H1 (cell line): ENCODE results near the gene TEX47. TPM values are rescaled to one million over a fixed set of nuclear protein-coding genes. Genes with fewer than 3 reads are reported as not detected.

Experiments
- CTCF ChIA-PET: fragments of 300-600 bp; sonication (Branson Sonifier 250); formaldehyde crosslinking; loops from one replicate; lab custom pipeline; 2021; ENCODE audit not compliant: partially characterized antibody; lab: Charles Lee
- POLR2A ChIA-PET: fragments of 300-600 bp; sonication (Branson Sonifier 250); formaldehyde crosslinking; loops from one replicate; lab custom pipeline; 2021; ENCODE audit warnings: inconsistent platforms; ENCODE audit not compliant: partially characterized antibody; lab: Charles Lee
- DNase-seq, 2 experiments: peaks; one replicate each; pipeline versions ENCODE4 v3.0.0 to v3.0.0-alpha.2; 2010 to 2022; ENCODE audit warnings: low spot score in 2 of 2, low read depth in 1 of 2, mixed read lengths in 1 of 2
- FAIRE-seq: peaks from 2 replicates; lab custom pipeline; 2011; peaks lifted over from hg19 to GRCh38; lab: Jason Lieb, UNC
- H2AFZ ChIP-seq: 2 replicates; pipeline ENCODE4 v1.8.1; 2012; ENCODE audit warnings: low read length, inconsistent platforms
- H2AK5ac ChIP-seq: 2 replicates; pipeline ENCODE4 v1.6.1; 2013; ENCODE audit warnings: low read depth, low read length
- H2BK120ac ChIP-seq: replicated peaks from 2 replicates; pipeline ENCODE3; 2013; ENCODE audit warnings: low read depth, low read length, inconsistent platforms
- H2BK12ac ChIP-seq: 2 replicates; pipeline ENCODE4 v1.6.1; 2013; ENCODE audit warnings: low read depth, low read length
- H2BK15ac ChIP-seq: 2 replicates; pipeline ENCODE4 v1.6.1; 2013; ENCODE audit warnings: low read length
- H2BK20ac ChIP-seq: 2 replicates; pipeline ENCODE4 v1.6.1; 2013; ENCODE audit warnings: low read length
- H2BK5ac ChIP-seq: 2 replicates; pipeline ENCODE4 v1.6.1; 2013; ENCODE audit warnings: low read depth, low read length
- H3K14ac ChIP-seq: 2 replicates; pipeline ENCODE4 v1.6.1; 2013; ENCODE audit warnings: inconsistent platforms; ENCODE audit not compliant: insufficient read length
- H3K18ac ChIP-seq: 2 replicates; pipeline ENCODE4 v1.6.1; 2013; ENCODE audit warnings: low read length; ENCODE audit errors: extremely low read depth
- H3K23ac ChIP-seq: 2 replicates; pipeline ENCODE4 v1.6.1; 2013; ENCODE audit warnings: inconsistent platforms; ENCODE audit not compliant: insufficient read length
- H3K23me2 ChIP-seq: 2 replicates; pipeline ENCODE4 v1.6.1; 2013; ENCODE audit warnings: low read depth, low read length
- H3K27ac ChIP-seq: 2 replicates; pipeline ENCODE4 v1.6.1; 2011; ENCODE audit warnings: low read depth, low read length, inconsistent platforms
- H3K27me3 ChIP-seq, 4 experiments: replicated peaks in 1 of 4; 1 replicate in 1 of 4; 2 replicates in 3 of 4; pipeline versions ENCODE4 v1.6.1 to v1.8.1; 2011 to 2013; ENCODE audit warnings: low read length in 3 of 4, mild to moderate bottlenecking in 3 of 4, inconsistent platforms in 2 of 4, mixed read lengths in 2 of 4, moderate library complexity in 1 of 4; ENCODE audit not compliant: control insufficient read depth in 3 of 4, insufficient read depth in 3 of 4; ENCODE audit errors: extremely low read depth in 1 of 4
- H3K36me3 ChIP-seq, 4 experiments: 2 replicates each; pipeline versions ENCODE4 v1.6.1 to v1.8.1; 2011 to 2013; ENCODE audit warnings: mild to moderate bottlenecking in 4 of 4, low read length in 3 of 4, moderate library complexity in 2 of 4, control low read depth in 1 of 4, inconsistent platforms in 1 of 4; ENCODE audit not compliant: insufficient read depth in 4 of 4, control insufficient read depth in 2 of 4
- H3K4ac ChIP-seq: replicated peaks from 2 replicates; pipeline ENCODE3; 2013; ENCODE audit warnings: low read length, low read depth, mixed read lengths, inconsistent platforms; ENCODE audit not compliant: insufficient read length
- H3K4me1 ChIP-seq, 4 experiments: replicated peaks in 1 of 4; 1 replicate in 1 of 4; 2 replicates in 3 of 4; pipeline versions ENCODE4 v1.6.1 to v1.8.1; 2011 to 2013; ENCODE audit warnings: low read length in 3 of 4, inconsistent platforms in 2 of 4, mixed read lengths in 1 of 4; ENCODE audit not compliant: insufficient read depth in 4 of 4, control insufficient read depth in 3 of 4
- H3K4me2 ChIP-seq, 2 experiments: 2 replicates each; pipeline versions ENCODE4 v1.6.1 to v1.8.1; 2011 to 2013; ENCODE audit warnings: low read depth in 2 of 2, low read length in 2 of 2, control low read depth in 1 of 2, inconsistent platforms in 1 of 2, mild to moderate bottlenecking in 1 of 2; ENCODE audit not compliant: insufficient read depth in 1 of 2
- H3K4me3 ChIP-seq, 4 experiments: fragments of 200-600, 300-600 bp in 1 of 4; sonication (generic), shearing (Covaris generic), sonication (Bioruptor Twin) in 1 of 4; 2 replicates each; pipeline versions ENCODE4 v1.5.1 to v1.8.1; 2011 to 2016; ENCODE audit warnings: low read length in 4 of 4, low read depth in 3 of 4, control low read depth in 2 of 4, inconsistent platforms in 2 of 4, mild to moderate bottlenecking in 2 of 4, mixed read lengths in 1 of 4, moderate library complexity in 1 of 4; ENCODE audit not compliant: insufficient read depth in 2 of 4; ENCODE audit errors: extremely low read depth in 1 of 4
- H3K56ac ChIP-seq: replicated peaks from 2 replicates; pipeline ENCODE3; 2013; ENCODE audit warnings: low read depth, mild to moderate bottlenecking, mixed read lengths, low read length, inconsistent platforms; ENCODE audit not compliant: insufficient read length
- H3K79me1 ChIP-seq: 2 replicates; pipeline ENCODE4 v1.6.1; 2013; ENCODE audit warnings: low read depth, low read length, control low read depth
- H3K79me2 ChIP-seq, 2 experiments: 2 replicates each; pipeline versions ENCODE4 v1.6.1 to v1.8.1; 2012 to 2013; ENCODE audit warnings: low read length in 2 of 2, mild to moderate bottlenecking in 2 of 2, inconsistent platforms in 1 of 2; ENCODE audit not compliant: insufficient read depth in 2 of 2, control insufficient read depth in 1 of 2
- H3K9ac ChIP-seq, 4 experiments: replicated peaks in 1 of 4; 1 replicate in 1 of 4; 2 replicates in 3 of 4; pipeline versions ENCODE4 v1.6.1 to v1.8.1; 2011 to 2013; ENCODE audit warnings: low read depth in 3 of 4, low read length in 3 of 4, control low read depth in 2 of 4, mild to moderate bottlenecking in 2 of 4, moderate library complexity in 2 of 4, inconsistent platforms in 1 of 4; ENCODE audit errors: extremely low read depth in 1 of 4
- H3K9me3 ChIP-seq, 2 experiments: 2 replicates each; pipeline versions ENCODE4 v1.6.1 to v1.8.1; 2012 to 2013; ENCODE audit warnings: mild to moderate bottlenecking in 2 of 2, moderate library complexity in 2 of 2, control low read depth in 1 of 2, inconsistent platforms in 1 of 2, low read depth in 1 of 2, low read length in 1 of 2, mixed read lengths in 1 of 2; ENCODE audit not compliant: insufficient read depth in 2 of 2
- H4K20me1 ChIP-seq, 2 experiments: replicated peaks in 1 of 2; 2 replicates each; pipeline versions ENCODE3 to v1.8.1; 2011 to 2013; ENCODE audit warnings: inconsistent platforms in 2 of 2, low read length in 2 of 2, mild to moderate bottlenecking in 1 of 2; ENCODE audit not compliant: insufficient read depth in 2 of 2, control insufficient read depth in 1 of 2
- H4K5ac ChIP-seq: 2 replicates; pipeline ENCODE4 v1.6.1; 2013; ENCODE audit warnings: low read length, low read depth, mixed read lengths, inconsistent platforms; ENCODE audit not compliant: insufficient read length
- H4K8ac ChIP-seq: 2 replicates; pipeline ENCODE4 v1.8.0; 2013; ENCODE audit warnings: mild to moderate bottlenecking, moderate library complexity, low read length, inconsistent platforms; ENCODE audit not compliant: insufficient read depth; ENCODE audit errors: extremely low read depth
- H4K91ac ChIP-seq: replicated peaks from 2 replicates; pipeline ENCODE3; 2013; ENCODE audit warnings: low read length, mixed read lengths, inconsistent platforms; ENCODE audit not compliant: insufficient read length
- BCL11A ChIP-seq, 2 experiments: IDR thresholded peaks; one replicate each; pipeline ENCODE4 v1.6.1; 2011; ENCODE audit warnings: low read depth in 2 of 2, low read length in 2 of 2, mild to moderate bottlenecking in 2 of 2
- CHD2 ChIP-seq: IDR thresholded peaks from 2 replicates; pipeline ENCODE4 v1.6.1; 2012; ENCODE audit warnings: low read length, improper control_type of control experiment
- CTBP2 ChIP-seq: IDR thresholded peaks from 2 replicates; pipeline ENCODE4 v1.7.0; 2011; ENCODE audit warnings: borderline replicate concordance, mild to moderate bottlenecking, moderate library complexity, mixed read lengths, low read length; ENCODE audit not compliant: insufficient read depth, insufficient read length
- KDM5A ChIP-seq: fragments of 200-600 bp; IDR thresholded peaks from 2 replicates; pipeline ENCODE4 v1.7.1; 2012; ENCODE audit warnings: mild to moderate bottlenecking, low read length, inconsistent platforms, mixed read lengths
- MAFK ChIP-seq: IDR thresholded peaks from 2 replicates; pipeline ENCODE4 v1.6.1; 2012; ENCODE audit warnings: low read depth, mild to moderate bottlenecking, improper control_type of control experiment, low read length
- PHF8 ChIP-seq: fragments of 200-600 bp; sonication (generic); conservative IDR thresholded peaks from 2 replicates; pipeline ENCODE4 v1.7.1; 2012; ENCODE audit warnings: low read depth, mild to moderate bottlenecking, inconsistent platforms, low read length, moderate library complexity
- RAD21 ChIP-seq, 2 experiments: IDR thresholded peaks in 1 of 2; conservative IDR thresholded peaks in 1 of 2; 2 replicates each; pipeline ENCODE4 v1.6.1; 2011; ENCODE audit warnings: low read depth in 2 of 2, low read length in 2 of 2, improper control_type of control experiment in 1 of 2, inconsistent platforms in 1 of 2, mild to moderate bottlenecking in 1 of 2, moderate library complexity in 1 of 2
- RBBP5 ChIP-seq: IDR thresholded peaks from 2 replicates; pipeline ENCODE4 v1.7.1; 2012; ENCODE audit warnings: low read depth, mild to moderate bottlenecking, inconsistent platforms, low read length, moderate library complexity, borderline replicate concordance
- RFX5 ChIP-seq: IDR thresholded peaks from 2 replicates; pipeline ENCODE4 v1.6.1; 2011; ENCODE audit warnings: low read depth, low read length, improper control_type of control experiment, borderline replicate concordance
- SIRT6 ChIP-seq: IDR thresholded peaks from one replicate; pipeline ENCODE4 v1.7.1; 2012; ENCODE audit warnings: low read length, inconsistent platforms
- SP2 ChIP-seq: IDR thresholded peaks from 2 replicates; pipeline ENCODE4 v1.6.1; 2012; ENCODE audit warnings: mild to moderate bottlenecking, low read length, inconsistent platforms
- SRF ChIP-seq: IDR thresholded peaks from 2 replicates; pipeline ENCODE4 v1.6.1; 2011; ENCODE audit warnings: mild to moderate bottlenecking, low read depth, low read length, moderate library complexity
- TAF1 ChIP-seq: IDR thresholded peaks from 2 replicates; pipeline ENCODE4 v1.6.1; 2011; ENCODE audit warnings: mild to moderate bottlenecking, low read depth, low read length
- YY1 ChIP-seq: IDR thresholded peaks from 2 replicates; pipeline ENCODE4 v1.6.1; 2011; ENCODE audit warnings: low read depth, mild to moderate bottlenecking, low read length
- WGBS, 2 experiments: shearing (Covaris generic) in 1 of 2; methylation state at CpG; one replicate each; pipeline versions ENCODE4 v1.1.6 to v1.1.7; 2013 to 2015; ENCODE audit warnings: low lambda C conversion rate in 2 of 2, mixed read lengths in 2 of 2, inconsistent platforms in 1 of 2, low coverage in 1 of 2, missing lambda C conversion rate in 1 of 2; ENCODE audit not compliant: insufficient replicate concordance in 2 of 2, insufficient coverage in 1 of 2, insufficient read length in 1 of 2; ENCODE audit errors: extremely low coverage in 1 of 2, missing lambda C conversion rate in 1 of 2; 5-methylcytosine and 5-hydroxymethylcytosine counted together
- polyA plus RNA-seq, 7 experiments: library from polyadenylated mRNA; depleted of rRNA in 3 of 7; stranded (reverse) in 5 of 7; unstranded in 2 of 7; fragments of >200 nt in 5 of 7; fragments of 200-250 nt in 2 of 7; gene quantifications; 1 replicate in 5 of 7; 2 replicates in 1 of 7; 4 replicates in 1 of 7; pipeline versions ENCODE4 v1.2.1 to v1.2.3, GENCODE V29; 2011 to 2013; ENCODE audit warnings: missing spikeins in 2 of 7, mixed read lengths in 2 of 7
- total RNA-seq: library from RNA; stranded (reverse); fragmentation: NEBNext Ultra II Directional; extraction: Animal tissue kit (Norgen Biotek cat#: 25700); gene quantifications from 2 replicates; pipeline ENCODE4 v1.2.1, GENCODE V29; 2021

TEX47 gene
- total and polyA plus RNA-seq, 2 of the 8 experiments (the other 6 are each of a cell fraction or from before 2014, with no cell fraction given) = not detected

DNA sequence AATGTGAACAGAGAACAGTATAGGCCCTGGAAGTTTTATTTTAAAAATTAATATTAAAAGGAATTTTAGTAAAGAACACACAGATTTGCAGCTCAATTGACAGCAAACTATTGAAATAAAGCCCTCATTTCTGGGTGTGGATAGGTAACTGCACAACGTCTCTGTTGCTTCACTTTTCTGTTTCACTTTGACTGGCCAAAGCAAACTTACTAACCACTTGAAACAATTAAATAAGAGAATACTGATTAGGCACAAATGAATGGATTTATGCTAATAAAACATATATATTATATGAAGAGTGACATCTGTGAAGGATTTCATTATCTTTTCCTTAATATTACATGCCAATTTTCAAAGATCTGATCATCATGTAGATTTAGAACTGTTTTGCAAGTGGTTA, 24.1 kb downstream of the TEX47 start:
- no peaks in the 10 kb centered on the region for H3K36me3 ChIP-seq
- no peak overlapping the region for H4K5ac ChIP-seq
- H2BK120ac ChIP-seq = no peak overlapping the region
- H3K4me2 ChIP-seq = no peak overlapping the region
- H2AK5ac ChIP-seq = no peak overlapping the region
- no peak overlapping the region for H3K23ac ChIP-seq
- H2BK5ac ChIP-seq = no peak overlapping the region
- no peak overlapping the region for H3K4me3 ChIP-seq
- no peak overlapping the region for H3K9ac ChIP-seq
- H2BK15ac ChIP-seq = no peak overlapping the region
- H3K4me1 ChIP-seq = no peaks in the 10 kb centered on the region
- no peak overlapping the region for H3K27ac ChIP-seq
- H3K4ac ChIP-seq = no peak overlapping the region
- WGBS, 2 experiments = 83% methylated on average over 1 of the region's 1 CpG; no CpG with 5 or more reads in 1 of the 2 experiments
- H3K23me2 ChIP-seq = no peaks in the 10 kb centered on the region
- H4K91ac ChIP-seq = no peak overlapping the region
- H2BK12ac ChIP-seq = no peak overlapping the region
- H3K56ac ChIP-seq = no peak overlapping the region
- FAIRE-seq (no peak), DNase-seq (no peak)
- H3K9me3 ChIP-seq = no peaks in the 10 kb centered on the region
- H3K18ac ChIP-seq = no peak overlapping the region
- no peak overlapping the region for H2AFZ ChIP-seq
- ChIA-PET CTCF (no interaction called here), POLR2A (no interaction called here)
- H3K27me3 ChIP-seq = no peaks in the 10 kb centered on the region
- H3K79me2 ChIP-seq = no peaks in the 10 kb centered on the region
- H4K8ac ChIP-seq = no peak overlapping the region
- H3K14ac ChIP-seq = no peak overlapping the region
- no peak overlapping the region for H2BK20ac ChIP-seq
- H3K79me1 ChIP-seq = no peaks in the 10 kb centered on the region
- TF ChIP-seq RBBP5 (no peak), TAF1 (no peak), CHD2 (no peak), CTBP2 (no peak), RFX5 (no peak), BCL11A (IDR thresholded peaks at IDR 0.05; ENCODE audit: low read depth in 2 of 2, low read length in 2 of 2) (no peak), KDM5A (no peak), SIRT6 (no peak), RAD21 (IDR thresholded peaks at IDR 0.05 in 1 of 2, conservative IDR thresholded peaks at IDR 0.05 in 1 of 2; ENCODE audit: low read depth in 2 of 2, low read length in 2 of 2) (no peak), YY1 (no peak), SP2 (no peak), MAFK (no peak), SRF (no peak), PHF8 (no peak)
- no peaks in the 10 kb centered on the region for H4K20me1 ChIP-seq
